ENCODE results near the gene DDX46.
"Not testable (repeated sequence)": the region's sequence is repeated elsewhere in the genome, so short reads cannot be mapped to it uniquely, and the experiment has no call there.

The DDX46 gene

DNA sequence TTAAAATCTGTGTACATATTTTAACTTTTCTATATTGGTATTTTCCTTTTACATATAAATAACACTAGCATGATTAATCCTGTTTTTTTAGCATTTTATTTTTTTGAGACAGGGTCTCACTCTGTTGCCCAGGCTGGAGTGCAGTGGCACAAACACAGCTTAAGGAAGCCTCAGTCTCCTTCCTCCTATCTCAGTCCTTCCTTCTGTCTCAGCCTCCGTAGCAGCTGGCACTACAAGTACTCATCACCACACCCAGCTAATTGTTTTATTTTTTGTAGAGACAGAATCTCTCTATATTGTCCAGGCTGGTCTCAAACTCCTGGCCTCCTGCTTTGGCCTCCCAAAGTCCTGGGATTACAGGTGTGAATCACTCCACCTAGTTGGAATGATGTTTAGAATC lies 85.7 kb downstream of the DDX46 start:
- DNase-seq = no peak

DNA sequence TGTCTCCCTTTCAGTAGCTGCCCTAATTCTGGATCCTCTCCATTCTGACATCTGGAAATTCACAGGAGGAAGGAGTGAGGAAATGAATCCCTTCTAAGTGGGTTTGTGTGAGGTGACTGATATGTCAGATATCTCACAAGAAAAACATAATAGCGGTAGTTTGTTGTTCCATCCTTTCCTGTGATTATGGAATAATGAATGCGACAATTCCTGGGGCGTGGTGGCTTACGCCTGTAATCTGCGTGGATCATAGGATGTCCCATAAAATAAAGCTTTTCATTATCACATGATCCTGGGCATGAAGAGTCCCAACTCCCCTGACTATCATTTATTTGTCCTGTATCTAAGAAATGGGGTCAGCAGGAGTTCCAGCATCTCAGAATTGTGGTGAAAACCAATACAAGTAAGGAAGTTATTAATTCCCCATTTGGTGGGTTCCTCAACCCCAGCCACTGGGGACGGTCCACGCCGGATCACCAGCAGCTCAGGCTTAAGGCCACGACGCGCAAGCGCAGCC lies 86.8 kb downstream of the DDX46 start:
- DNase-seq = peak; percentile 27

DNA sequence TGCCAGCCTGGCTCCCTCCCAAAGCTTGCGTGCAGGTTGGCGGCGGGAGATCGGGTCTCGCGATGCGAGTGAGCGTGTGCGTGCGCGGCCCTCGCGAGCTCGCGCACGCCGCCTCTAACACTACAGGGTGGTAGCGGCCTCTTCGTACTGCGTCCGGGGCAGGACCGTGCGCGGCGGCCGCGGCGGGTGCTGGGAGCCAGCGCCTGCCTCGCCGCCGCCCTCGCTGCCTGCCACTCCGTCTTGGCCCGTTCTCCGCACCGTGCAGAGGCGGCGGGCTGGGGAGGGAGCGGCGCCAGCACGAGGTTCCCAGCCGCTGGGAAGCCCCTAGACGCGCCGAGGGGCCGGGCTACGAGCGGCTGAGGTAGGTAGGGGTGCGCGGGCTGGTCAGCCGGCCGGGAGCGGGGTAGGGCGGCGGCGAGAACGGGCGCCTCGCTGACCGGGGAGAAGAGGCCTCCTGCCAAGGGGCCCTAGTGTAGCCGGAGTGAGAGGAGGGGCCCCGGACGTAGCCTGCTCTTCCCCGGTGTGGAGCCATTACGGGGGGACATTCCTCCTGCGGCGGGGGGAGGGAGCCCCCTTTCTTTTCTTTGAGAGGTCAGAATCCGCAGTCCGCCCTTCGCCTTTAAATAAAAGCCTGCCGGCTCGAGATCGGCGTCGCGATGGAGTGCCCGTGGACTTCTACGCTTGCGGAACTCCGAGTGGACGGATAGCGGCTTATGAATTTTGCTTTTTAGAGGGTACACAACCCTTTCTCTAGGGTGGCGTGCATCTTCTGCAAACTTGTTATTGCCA lies 87.5 kb downstream of the DDX46 start, which contains the start of gene C5orf24:
C5orf24 (plus strand) TSS at position 117 of the 789 bp plus-strand sequence. CDS start 8,933 bp downstream, outside the sequence.
- DNase-seq = peak; percentile 96

DNA sequence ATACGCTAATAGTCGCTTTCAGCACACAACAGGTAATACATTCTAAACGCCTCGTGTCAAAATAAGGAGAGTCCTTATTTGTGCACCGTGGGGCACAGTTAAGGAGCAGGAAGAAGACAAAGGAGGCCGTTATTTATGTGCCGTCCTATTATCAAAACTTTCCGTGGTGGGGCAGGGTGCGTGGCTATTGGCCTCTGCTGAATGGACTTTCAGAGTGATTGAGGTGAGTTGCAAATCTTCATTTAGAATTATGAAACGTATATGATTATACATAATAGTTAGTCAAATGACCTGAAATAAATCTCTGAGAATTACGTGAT lies 88.0 kb downstream of the DDX46 start:
- peak; percentile 8 for DNase-seq

DNA sequence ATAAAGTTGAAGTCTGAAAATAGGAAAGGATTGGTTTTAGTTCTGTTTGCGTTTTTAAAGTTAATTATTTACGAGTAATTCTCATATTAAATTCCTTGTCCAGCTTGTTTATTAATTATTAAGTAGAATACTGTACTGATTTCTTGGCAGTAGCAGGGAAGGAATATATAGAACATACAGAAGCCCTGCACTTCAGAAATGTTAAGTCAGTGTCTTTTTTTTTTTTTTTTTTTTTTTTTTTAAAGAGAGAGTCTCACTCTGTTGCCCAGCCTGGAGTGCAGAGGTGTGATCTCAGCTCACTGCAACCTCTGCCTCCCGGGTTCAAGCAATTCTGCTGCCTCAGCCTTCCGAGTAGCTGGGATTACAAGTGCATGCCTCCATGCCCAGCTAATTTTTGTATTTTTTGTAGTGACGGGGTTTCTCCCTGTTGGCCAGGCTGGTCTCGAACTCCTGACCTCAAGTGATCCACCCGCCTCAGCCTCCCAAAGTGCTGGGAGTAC lies 90.9 kb downstream of the DDX46 start:
- DNase-seq = not testable (repeated sequence)

DNA sequence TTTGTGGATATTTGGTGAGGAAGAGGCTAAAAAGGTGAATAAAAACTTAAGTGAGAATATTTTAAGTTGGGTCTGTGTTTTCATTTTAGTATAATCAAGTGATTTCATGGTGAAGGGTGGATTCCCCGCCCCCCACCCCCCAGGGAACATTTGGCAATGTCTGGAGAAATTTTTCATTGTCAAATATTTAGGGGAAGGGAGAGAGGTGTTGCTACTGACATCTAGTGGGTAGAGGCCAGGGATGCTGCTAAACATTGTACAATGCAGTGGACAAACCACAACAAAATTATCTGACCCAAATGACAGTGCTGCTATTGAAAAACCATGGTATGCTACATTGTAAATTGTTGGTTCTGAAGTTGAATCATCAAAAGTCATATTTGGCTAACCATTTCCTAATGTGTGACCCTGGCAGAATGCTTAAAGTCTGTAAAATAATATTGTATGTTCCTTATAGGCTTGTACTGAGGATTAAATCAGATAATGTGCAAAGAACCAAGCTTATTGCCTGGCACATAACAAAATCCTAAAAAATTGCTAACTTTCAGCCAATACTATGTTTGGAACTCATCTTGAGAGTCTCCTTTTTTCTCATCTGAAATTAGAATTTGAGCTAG lies 92.8 kb downstream of the DDX46 start:
- peak; percentile 53 for DNase-seq

DNA sequence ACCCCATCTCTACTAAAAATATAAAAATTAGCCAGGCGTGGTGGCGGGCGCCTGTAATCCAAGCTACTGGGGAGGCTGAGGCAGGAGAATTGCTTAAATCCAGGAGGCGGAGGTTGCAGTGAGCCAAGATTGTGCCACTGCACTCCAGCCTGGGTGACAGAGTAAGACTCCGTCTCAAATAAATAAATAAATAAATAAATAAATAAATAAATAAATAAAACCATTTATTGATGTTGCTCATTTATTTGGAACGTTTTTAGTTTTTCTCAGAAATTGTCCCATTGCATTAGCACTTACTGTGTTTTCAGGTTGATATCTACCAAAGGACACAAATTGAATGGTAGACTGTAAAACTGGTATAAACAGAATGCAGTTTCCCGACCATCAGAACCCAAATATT lies 97.9 kb downstream of the DDX46 start:
- DNase-seq = not testable (repeated sequence)

DNA sequence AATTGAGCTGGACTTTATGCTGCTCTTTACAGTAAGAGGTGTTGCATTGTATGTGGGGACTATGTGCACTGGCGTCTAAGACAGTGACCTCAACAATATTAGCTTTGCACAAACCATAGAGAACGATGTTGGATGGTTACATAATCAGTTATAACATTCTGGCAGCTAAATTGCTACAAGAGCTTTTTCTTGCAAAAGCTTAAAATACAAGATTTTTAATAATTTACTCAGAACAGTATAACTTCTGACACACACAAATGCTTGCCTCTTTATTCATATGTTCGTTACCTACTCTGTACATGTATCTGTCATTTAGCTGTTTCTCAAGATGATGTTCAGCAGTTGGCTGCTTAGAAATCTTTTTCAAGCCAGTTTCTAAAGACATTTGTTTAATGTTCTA lies 98.8 kb downstream of the DDX46 start:
- DNase-seq = no peak

DNA sequence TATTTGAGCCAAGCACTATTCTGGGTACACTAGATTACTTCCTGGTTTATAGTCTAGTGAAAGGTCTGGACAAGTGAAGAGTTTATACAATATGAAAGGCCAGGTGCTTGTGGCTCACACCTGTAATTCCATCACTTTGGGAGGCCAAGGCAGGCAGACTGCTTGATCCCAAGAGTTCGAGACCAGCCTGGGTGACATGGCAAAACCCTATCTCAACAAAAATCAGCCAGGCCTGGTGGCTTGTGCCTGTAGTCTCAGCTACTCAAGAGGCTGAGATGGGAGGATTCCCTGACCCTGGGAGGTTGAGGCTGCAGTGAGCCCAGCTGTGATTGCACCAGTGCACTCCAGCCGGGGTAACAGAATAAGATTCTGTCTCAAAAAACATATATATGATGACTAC lies 106.1 kb downstream of the DDX46 start:
- no peak for DNase-seq

DNA sequence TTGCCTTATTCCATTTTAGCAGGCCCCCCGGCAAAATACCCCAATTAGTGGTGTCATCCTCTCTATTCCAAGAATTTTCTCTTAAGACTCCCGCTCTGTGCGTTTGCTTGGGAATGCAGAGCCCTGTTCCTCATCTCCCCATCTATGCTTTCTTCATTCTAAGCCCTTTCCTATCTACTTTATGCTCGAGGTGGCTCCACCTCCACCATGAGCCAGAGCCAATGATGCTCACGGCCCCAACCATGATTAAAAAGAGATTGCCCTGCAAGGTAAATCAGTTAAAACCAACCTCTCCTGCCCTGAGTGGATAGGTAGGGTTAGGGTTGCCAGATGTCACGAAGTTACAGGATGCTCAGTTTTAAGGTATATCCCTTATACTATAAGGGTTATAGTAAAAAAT lies 114.9 kb downstream of the DDX46 start:
- no peak for DNase-seq

DNA sequence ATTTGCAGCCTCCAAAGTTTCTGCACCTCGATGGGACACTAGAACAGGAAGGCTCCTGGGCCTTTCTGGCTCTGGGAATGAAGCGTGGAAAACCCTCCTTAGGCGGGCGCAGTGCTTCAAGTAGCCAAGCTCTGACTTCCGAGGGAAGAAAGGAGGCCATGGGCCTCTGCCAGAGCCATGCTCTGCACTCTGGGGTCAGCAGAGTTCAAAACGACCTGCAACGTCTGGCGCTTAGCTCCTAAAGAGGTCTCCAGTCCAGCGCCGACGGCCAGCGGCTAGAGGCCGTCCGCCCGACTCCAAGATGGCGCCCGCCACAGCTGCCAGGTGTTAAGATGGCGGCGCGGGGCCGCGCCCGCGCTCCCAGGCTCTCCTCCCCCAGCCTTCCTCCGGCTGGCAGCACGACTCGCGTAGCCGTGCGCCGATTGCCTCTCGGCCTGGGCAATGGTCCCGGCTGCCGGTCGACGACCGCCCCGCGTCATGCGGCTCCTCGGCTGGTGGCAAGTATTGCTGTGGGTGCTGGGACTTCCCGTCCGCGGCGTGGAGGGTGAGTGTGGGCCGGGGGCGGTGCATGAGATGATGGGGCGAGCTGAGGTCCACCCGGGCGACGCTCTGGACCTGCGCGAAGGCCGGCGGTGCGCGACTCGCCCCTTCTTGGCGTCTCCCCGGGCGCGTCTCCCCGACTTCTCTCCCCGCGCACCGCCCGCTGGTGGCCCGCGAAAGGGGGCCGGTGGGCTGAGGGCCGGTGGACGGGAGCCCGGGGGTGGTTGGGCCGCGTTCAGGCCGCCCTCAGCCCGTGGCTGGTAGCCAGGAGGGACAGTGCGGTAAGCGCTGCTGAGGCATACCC lies 115.6 kb downstream of the DDX46 start, which contains the start of gene TXNDC15:
TXNDC15 (plus strand) TSS at position 385 of the 844 bp plus-strand sequence; CDS start at position 442, 57 bp downstream.
- peak; percentile 86 for DNase-seq

DNA sequence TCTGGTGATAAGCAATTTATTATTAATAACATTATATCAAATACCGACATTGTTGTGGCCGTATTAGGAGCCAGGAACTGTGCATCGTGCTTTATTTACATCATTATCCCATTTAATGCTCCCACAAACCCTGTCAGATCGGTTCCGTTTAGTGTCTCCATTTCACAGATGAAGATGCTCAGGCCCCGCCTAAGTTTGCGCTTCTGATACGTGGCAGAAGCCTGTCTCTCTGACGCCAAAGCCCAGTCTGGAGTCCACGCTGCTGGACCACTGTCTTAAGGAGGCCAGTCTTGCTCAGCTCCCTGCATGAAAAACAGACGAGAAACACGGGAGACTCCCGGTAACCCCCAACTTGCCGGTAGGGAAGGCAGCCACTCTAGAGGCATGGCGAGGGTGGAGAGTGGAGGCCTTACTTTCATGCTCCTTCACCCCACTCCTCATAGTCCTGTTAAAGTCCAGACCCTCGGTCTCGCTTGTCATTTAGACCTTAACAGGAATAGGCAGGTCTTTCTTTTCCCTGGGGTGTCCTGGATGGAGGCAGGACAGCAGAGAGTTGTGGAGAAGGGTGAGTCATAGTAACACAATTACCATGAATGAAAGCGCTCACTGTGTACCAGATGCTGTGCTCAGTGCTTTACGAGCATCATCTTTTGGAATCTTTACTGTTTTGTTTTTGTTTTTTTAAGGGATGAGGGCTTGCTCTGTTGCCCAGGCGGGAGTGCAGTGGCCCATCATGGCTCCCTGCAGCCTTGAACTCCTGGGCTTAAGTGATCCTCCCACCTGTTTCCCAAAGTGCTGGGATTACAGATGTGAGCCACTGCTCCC lies 116.5 kb downstream of the DDX46 start:
- DNase-seq = peak; percentile 87

DNA sequence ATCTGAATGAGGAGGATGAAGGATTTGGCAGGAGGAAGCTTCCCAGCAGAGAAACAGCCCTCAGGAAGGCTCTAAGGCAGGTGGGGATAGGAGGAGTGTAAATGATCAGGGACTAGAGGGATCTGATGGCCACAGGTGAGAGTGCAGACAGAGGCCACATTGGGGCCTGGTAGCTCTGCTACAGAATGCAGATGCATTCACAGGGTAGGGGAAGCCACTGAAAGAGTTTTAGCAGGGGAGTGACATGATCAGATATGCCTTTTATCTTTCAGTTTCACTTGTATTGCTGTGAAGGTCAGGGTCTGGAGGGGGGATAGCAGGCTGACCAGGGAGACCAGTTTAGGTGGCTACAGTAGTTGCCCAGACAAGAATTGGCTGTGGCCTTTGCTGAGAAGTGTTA lies 118.6 kb downstream of the DDX46 start:
- DNase-seq = no peak

DNA sequence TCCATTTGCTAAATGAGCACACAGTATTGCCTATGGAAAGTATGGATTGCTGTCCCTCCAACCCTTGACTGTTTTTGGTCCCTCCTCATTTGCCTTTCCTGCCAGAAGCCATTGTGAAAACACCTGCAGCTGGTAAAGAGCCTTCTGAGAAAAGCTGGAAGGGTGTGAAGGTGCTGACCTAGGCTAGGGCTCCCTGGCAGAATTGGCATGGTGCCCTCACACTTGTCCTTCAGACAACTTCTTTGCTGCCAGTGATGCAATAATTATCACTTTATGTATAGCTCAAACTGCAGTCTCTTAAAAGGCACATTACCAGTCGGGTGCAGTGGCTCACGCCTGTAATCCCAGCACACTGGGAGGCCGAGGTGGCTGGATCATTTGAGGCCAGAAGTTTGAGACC lies 119.8 kb downstream of the DDX46 start:
- DNase-seq = no peak

DNA sequence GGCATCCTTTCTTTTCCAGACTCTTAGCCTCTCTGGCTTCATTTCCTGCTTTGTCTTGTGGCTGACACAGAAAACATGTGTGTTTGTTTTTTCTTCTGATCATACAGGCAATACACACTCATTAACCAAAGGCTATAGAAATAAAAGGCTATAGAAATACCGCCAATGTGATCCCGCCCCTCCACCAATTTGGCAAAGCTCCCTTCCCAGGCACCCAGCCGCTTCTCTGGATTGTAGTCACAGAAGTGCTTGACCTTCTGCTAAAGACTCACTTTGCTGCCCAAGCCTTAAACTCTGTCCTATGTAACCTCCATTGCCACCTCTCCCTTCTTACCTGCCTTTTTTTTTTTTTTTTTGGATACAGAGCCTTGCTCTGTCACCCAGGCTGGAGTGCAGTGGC lies 120.9 kb downstream of the DDX46 start:
- no peak for DNase-seq

Measured in fibroblast of skin of abdomen (primary cell).